ENCODE data around the gene FBXL7.

DNA sequence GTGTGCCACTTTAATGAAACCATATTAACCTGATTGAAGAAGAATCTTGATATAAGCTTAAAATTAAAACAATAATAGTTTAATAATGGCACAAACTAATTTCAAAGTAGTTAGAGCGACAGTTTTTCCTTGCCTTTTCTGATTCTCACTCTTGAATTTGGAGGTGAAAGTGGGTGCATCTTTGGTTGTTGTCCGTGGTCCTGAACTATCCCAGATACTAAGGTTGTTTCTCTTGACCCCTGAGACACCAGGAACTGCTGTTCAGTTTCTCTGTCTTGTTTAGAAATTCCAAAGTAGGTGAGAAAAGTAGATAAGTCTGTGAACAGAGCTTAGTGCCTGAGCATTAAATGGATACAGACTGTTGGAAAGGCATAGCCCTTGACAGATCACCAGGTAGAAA, 274.7 kb downstream of the FBXL7 start:
- TF ChIP-seq EZH2 (IDR thresholded peaks at IDR 0.05; ENCODE audit: low read depth, unreplicated experiment) (no peak), POLR2AphosphoS5 (IDR thresholded peaks at IDR 0.05; ENCODE audit: low read depth) (no peak), NANOG (IDR thresholded peaks at IDR 0.05; ENCODE audit: borderline replicate concordance) (no peak), EZH2phosphoT487 (IDR thresholded peaks at IDR 0.05; ENCODE audit: unreplicated experiment) (no peak), REST (IDR thresholded peaks at IDR 0.05; ENCODE audit: unreplicated experiment) (peak; percentile 79)
- TF ChIP-seq, protein P1, sequence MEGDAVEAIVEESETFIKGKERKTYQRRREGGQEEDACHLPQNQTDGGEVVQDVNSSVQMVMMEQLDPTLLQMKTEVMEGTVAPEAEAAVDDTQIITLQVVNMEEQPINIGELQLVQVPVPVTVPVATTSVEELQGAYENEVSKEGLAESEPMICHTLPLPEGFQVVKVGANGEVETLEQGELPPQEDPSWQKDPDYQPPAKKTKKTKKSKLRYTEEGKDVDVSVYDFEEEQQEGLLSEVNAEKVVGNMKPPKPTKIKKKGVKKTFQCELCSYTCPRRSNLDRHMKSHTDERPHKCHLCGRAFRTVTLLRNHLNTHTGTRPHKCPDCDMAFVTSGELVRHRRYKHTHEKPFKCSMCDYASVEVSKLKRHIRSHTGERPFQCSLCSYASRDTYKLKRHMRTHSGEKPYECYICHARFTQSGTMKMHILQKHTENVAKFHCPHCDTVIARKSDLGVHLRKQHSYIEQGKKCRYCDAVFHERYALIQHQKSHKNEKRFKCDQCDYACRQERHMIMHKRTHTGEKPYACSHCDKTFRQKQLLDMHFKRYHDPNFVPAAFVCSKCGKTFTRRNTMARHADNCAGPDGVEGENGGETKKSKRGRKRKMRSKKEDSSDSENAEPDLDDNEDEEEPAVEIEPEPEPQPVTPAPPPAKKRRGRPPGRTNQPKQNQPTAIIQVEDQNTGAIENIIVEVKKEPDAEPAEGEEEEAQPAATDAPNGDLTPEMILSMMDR (conservative IDR thresholded peaks at IDR 0.05; ENCODE audit: low read depth in 2 of 2) = no peak
